H1 (cell line): Measurements from ENCODE around the gene CFAP61. TPM values are rescaled to one million over a fixed set of nuclear protein-coding genes. Genes with fewer than 3 reads are reported as not detected.

ENCODE experiments used
- ATF2 ChIP-seq: IDR thresholded peaks from 2 replicates; pipeline ENCODE4 v1.6.1; 2012; ENCODE audit warnings: low read length, inconsistent platforms
- ATF3 ChIP-seq: IDR thresholded peaks from 2 replicates; pipeline ENCODE4 v1.6.1; 2011; ENCODE audit warnings: low read depth, mild to moderate bottlenecking, low read length; ENCODE audit not compliant: insufficient read depth
- E2F6 ChIP-seq: IDR thresholded peaks from 2 replicates; pipeline ENCODE4 v1.6.1; 2012; ENCODE audit warnings: inconsistent platforms
- EP300 ChIP-seq, 2 experiments: IDR thresholded peaks; 1 replicate in 1 of 2; 2 replicates in 1 of 2; pipeline ENCODE4 v1.6.1; 2011 to 2012; ENCODE audit warnings: low read depth in 2 of 2, low read length in 2 of 2, mild to moderate bottlenecking in 2 of 2, borderline replicate concordance in 1 of 2, inconsistent platforms in 1 of 2, moderate library complexity in 1 of 2
- HDAC6 ChIP-seq: IDR thresholded peaks from one replicate; pipeline ENCODE4 v1.7.1; 2012; ENCODE audit warnings: low read depth, mild to moderate bottlenecking, inconsistent platforms, low read length, moderate library complexity
- KDM5A ChIP-seq: fragments of 200-600 bp; IDR thresholded peaks from 2 replicates; pipeline ENCODE4 v1.7.1; 2012; ENCODE audit warnings: mild to moderate bottlenecking, low read length, inconsistent platforms, mixed read lengths
- SRF ChIP-seq: IDR thresholded peaks from 2 replicates; pipeline ENCODE4 v1.6.1; 2011; ENCODE audit warnings: mild to moderate bottlenecking, low read depth, low read length, moderate library complexity
- polyA plus RNA-seq, 7 experiments: library from polyadenylated mRNA; depleted of rRNA in 3 of 7; stranded (reverse) in 5 of 7; unstranded in 2 of 7; fragments of >200 nt in 5 of 7; fragments of 200-250 nt in 2 of 7; gene quantifications; 1 replicate in 5 of 7; 2 replicates in 1 of 7; 4 replicates in 1 of 7; pipeline versions ENCODE4 v1.2.1 to v1.2.3, GENCODE V29; 2011 to 2013; ENCODE audit warnings: missing spikeins in 2 of 7, mixed read lengths in 2 of 7
- total RNA-seq: library from RNA; stranded (reverse); fragmentation: NEBNext Ultra II Directional; extraction: Animal tissue kit (Norgen Biotek cat#: 25700); gene quantifications from 2 replicates; pipeline ENCODE4 v1.2.1, GENCODE V29; 2021

The CFAP61 gene
- total and polyA plus RNA-seq, 2 of the 8 experiments (the other 6 are each of a cell fraction or from before 2014, with no cell fraction given) = 0.29 to 0.61 TPM

GRCh38 chr20:20274821-20275220 lies 222.5 kb downstream of the CFAP61 start (continued):
- TF ChIP-seq ATF2 (no peak), HDAC6 (no peak), ATF3 (no peak), EP300 (IDR thresholded peaks at IDR 0.05; ENCODE audit: borderline replicate concordance in 1 of 2, low read depth in 2 of 2, low read length in 2 of 2) (no peak), SRF (no peak), E2F6 (no peak), KDM5A (no peak)
